GM19324 (cell line): Measurements from ENCODE around the gene CNTN6.
"Not testable (repeated sequence)": the region's sequence is repeated elsewhere in the genome, so short reads cannot be mapped to it uniquely, and the experiment has no call there.

Experiments used
- ATAC-seq: cut with Tn5 transposase; IDR thresholded peaks from one replicate; pipeline ENCODE4 v1.9.1; 2021; ENCODE audit warnings: mild to moderate bottlenecking, moderate library complexity; ENCODE audit not compliant: unreplicated experiment, low FRiP score

The CNTN6 gene

GRCh38 chr3:1272546-1273265 lies 179.9 kb downstream of the CNTN6 start:
- no peak for ATAC-seq

GRCh38 chr3:1275495-1275894 lies 182.7 kb downstream of the CNTN6 start:
- no peak for ATAC-seq

GRCh38 chr3:1287815-1288214 lies 195.0 kb downstream of the CNTN6 start:
- no peak for ATAC-seq

- no peak for ATAC-seq
Measured at GRCh38 chr3:1288805-1289494, 196.1 kb downstream of the CNTN6 start.

- no peak for ATAC-seq
Measured at GRCh38 chr3:1292571-1293071, 199.8 kb downstream of the CNTN6 start.

- ATAC-seq = no peak
Measured at GRCh38 chr3:1294586-1294985, 201.8 kb downstream of the CNTN6 start.

- no peak for ATAC-seq
Measured at GRCh38 chr3:1318296-1319005, 225.6 kb downstream of the CNTN6 start.

- no peak for ATAC-seq
Measured at GRCh38 chr3:1326546-1326945, 233.7 kb downstream of the CNTN6 start.

GRCh38 chr3:1330107-1330506 lies 237.3 kb downstream of the CNTN6 start:
- no peak for ATAC-seq

GRCh38 chr3:1346386-1346785 lies 253.6 kb downstream of the CNTN6 start:
- ATAC-seq = no peak

- ATAC-seq = no peak
Measured at GRCh38 chr3:1348547-1348946, 255.7 kb downstream of the CNTN6 start.

- no peak for ATAC-seq
Measured at GRCh38 chr3:1350885-1351284, 258.1 kb downstream of the CNTN6 start.

GRCh38 chr3:1355691-1356090 lies 262.9 kb downstream of the CNTN6 start:
- no peak for ATAC-seq

- no peak for ATAC-seq
Measured at GRCh38 chr3:1356101-1356500, 263.3 kb downstream of the CNTN6 start.

GRCh38 chr3:1365528-1365927 lies 272.7 kb downstream of the CNTN6 start:
- no peak for ATAC-seq

GRCh38 chr3:1374471-1374870 lies 281.6 kb downstream of the CNTN6 start:
- ATAC-seq = no peak

GRCh38 chr3:1375145-1375544 lies 282.3 kb downstream of the CNTN6 start:
- ATAC-seq = no peak

GRCh38 chr3:1380926-1381646 lies 288.3 kb downstream of the CNTN6 start:
- ATAC-seq = peak; percentile 43

- peak; percentile 10 for ATAC-seq
Measured at GRCh38 chr3:1381647-1382036, 288.8 kb downstream of the CNTN6 start.

GRCh38 chr3:1387396-1387905 lies 294.6 kb downstream of the CNTN6 start:
- ATAC-seq = not testable (repeated sequence)
